ENCODE data around the gene SIL1.

DNA sequence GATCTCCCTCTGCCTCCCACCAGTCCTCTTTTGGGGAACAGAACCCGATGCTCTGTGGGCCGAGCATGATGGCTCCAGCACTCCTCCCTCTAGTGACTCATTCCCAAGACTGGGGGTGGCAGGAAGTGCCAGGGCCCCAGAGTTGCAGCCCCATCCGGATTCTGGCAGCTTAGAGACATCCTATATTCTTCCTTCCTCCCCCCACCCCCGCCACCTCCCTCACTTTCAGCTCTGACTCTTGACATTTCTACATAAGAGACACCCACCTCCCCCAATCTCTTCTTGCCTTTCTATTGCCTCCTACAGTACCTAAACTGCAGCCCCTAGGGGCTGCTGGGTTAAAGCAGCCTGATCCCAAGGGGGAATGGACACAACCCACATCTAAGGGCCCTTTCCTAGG, 48.2 kb upstream of the SIL1 start:
- TF ChIP-seq POLR2A (IDR thresholded peaks at IDR 0.05) (no peak), POLR2AphosphoS5 (IDR thresholded peaks at IDR 0.05) (no peak), EP300 (IDR thresholded peaks at IDR 0.05) (no peak)
- TF ChIP-seq, protein P1, sequence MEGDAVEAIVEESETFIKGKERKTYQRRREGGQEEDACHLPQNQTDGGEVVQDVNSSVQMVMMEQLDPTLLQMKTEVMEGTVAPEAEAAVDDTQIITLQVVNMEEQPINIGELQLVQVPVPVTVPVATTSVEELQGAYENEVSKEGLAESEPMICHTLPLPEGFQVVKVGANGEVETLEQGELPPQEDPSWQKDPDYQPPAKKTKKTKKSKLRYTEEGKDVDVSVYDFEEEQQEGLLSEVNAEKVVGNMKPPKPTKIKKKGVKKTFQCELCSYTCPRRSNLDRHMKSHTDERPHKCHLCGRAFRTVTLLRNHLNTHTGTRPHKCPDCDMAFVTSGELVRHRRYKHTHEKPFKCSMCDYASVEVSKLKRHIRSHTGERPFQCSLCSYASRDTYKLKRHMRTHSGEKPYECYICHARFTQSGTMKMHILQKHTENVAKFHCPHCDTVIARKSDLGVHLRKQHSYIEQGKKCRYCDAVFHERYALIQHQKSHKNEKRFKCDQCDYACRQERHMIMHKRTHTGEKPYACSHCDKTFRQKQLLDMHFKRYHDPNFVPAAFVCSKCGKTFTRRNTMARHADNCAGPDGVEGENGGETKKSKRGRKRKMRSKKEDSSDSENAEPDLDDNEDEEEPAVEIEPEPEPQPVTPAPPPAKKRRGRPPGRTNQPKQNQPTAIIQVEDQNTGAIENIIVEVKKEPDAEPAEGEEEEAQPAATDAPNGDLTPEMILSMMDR (IDR thresholded peaks at IDR 0.05), result no peak

All from gastroesophageal sphincter (tissue), 3 donors.